DMS53 treated with DMSO at 0.1 percent for 48 hours (cell line): ENCODE results near the gene CEMIP2.
"Not testable (repeated sequence)": the region's sequence is repeated elsewhere in the genome, so short reads cannot be mapped to it uniquely, and the experiment has no call there.

Source experiments
- DNase-seq: peaks from one replicate; lab custom pipeline; 2025; ENCODE audit not compliant: unreplicated experiment; lab: John Stamatoyannopoulos, UW

The CEMIP2 gene

GRCh38 chr9:71768388-71769174 is at the start of gene CEMIP2:
TSS of gene CEMIP2 (minus strand) at chr9:71768513. CDS start at chr9:71750373, 18,140 bp downstream.
- peak; percentile 64 for DNase-seq

GRCh38 chr9:71816916-71817451 is 48.7 kb upstream of the CEMIP2 start:
- peak; percentile 75 for DNase-seq

GRCh38 chr9:71814815-71815214 is 46.5 kb upstream of the CEMIP2 start:
- DNase-seq: no peak

GRCh38 chr9:71814226-71814625 is 45.9 kb upstream of the CEMIP2 start:
- DNase-seq: no peak

- no peak for DNase-seq
Measured at GRCh38 chr9:71812385-71812784, 44.1 kb upstream of the CEMIP2 start.

- DNase-seq: no peak
Measured at GRCh38 chr9:71808068-71808467, 39.8 kb upstream of the CEMIP2 start.

- DNase-seq: peak; percentile 77
Measured at GRCh38 chr9:71806901-71807307, 38.6 kb upstream of the CEMIP2 start.

GRCh38 chr9:71805096-71805495 is 36.8 kb upstream of the CEMIP2 start:
- not testable (repeated sequence) for DNase-seq

- DNase-seq: no peak
Measured at GRCh38 chr9:71801826-71802225, 33.5 kb upstream of the CEMIP2 start.

- no peak for DNase-seq
Measured at GRCh38 chr9:71797266-71797665, 29.0 kb upstream of the CEMIP2 start.

GRCh38 chr9:71796100-71796767 is 27.9 kb upstream of the CEMIP2 start:
- DNase-seq: no peak

GRCh38 chr9:71795097-71795813 is 26.9 kb upstream of the CEMIP2 start:
- no peak for DNase-seq

- no peak for DNase-seq
Measured at GRCh38 chr9:71793386-71794105, 25.2 kb upstream of the CEMIP2 start.

- DNase-seq: no peak
Measured at GRCh38 chr9:71791875-71792274, 23.6 kb upstream of the CEMIP2 start.

- DNase-seq: no peak
Measured at GRCh38 chr9:71790296-71790695, 22.0 kb upstream of the CEMIP2 start.

- DNase-seq: peak; percentile 85
Measured at GRCh38 chr9:71783120-71783523, 14.8 kb upstream of the CEMIP2 start.

- DNase-seq: no peak
Measured at GRCh38 chr9:71781391-71781790, 13.1 kb upstream of the CEMIP2 start.

- no peak for DNase-seq
Measured at GRCh38 chr9:71780953-71781352, 12.6 kb upstream of the CEMIP2 start.

GRCh38 chr9:71778085-71778484 is 9.8 kb upstream of the CEMIP2 start:
- no peak for DNase-seq

GRCh38 chr9:71774920-71775319 is 6.6 kb upstream of the CEMIP2 start:
- no peak for DNase-seq

- no peak for DNase-seq
Measured at GRCh38 chr9:71772726-71773125, 4.4 kb upstream of the CEMIP2 start.
